HG03066 (cell line): ENCODE measurements around the gene FLOT1.

Experiments
- ATAC-seq: cut with Tn5 transposase; IDR thresholded peaks from one replicate; pipeline ENCODE4 v1.9.1; 2021; ENCODE audit warnings: low read depth; ENCODE audit not compliant: unreplicated experiment

The FLOT1 gene

DNA sequence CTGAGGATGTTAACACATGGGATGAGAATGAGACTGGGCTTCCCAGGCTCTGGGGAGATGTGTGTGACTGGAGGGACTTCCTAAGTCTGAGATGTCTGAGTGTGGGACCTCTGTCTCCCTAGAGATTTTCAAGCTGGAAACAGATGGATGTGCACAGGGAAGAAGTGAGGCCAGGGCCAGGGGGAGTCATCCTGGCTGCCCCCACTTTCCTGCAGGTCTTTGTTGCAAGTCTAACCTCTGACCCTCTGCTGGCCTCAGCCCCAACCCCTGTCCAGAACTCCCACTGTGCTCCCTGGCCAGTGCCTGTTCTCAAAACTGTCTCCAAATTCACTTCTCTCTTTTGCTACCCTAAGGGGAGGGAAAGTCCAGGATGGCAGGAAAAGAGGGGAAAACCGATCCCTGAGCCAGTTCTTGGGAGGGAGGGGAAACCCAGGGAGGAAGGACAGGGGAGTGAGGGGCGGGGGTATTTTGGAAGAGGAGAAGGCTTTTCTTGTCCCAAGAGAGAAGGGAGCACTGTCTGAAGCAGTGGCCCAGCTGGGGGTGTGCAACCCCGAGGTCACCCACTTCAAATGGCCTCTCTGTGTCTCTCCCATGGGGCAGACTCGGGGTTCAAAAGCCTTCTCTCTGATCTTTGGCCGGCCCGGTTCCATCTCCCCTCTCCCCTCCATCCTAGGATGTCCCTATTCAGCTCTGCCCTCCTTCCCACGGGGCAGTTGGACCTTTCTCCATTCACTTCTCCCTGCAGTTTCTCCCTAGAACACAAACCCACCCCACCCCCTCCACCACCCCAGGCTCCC is 59.1 kb downstream of the FLOT1 start:
- ATAC-seq: no peak

DNA sequence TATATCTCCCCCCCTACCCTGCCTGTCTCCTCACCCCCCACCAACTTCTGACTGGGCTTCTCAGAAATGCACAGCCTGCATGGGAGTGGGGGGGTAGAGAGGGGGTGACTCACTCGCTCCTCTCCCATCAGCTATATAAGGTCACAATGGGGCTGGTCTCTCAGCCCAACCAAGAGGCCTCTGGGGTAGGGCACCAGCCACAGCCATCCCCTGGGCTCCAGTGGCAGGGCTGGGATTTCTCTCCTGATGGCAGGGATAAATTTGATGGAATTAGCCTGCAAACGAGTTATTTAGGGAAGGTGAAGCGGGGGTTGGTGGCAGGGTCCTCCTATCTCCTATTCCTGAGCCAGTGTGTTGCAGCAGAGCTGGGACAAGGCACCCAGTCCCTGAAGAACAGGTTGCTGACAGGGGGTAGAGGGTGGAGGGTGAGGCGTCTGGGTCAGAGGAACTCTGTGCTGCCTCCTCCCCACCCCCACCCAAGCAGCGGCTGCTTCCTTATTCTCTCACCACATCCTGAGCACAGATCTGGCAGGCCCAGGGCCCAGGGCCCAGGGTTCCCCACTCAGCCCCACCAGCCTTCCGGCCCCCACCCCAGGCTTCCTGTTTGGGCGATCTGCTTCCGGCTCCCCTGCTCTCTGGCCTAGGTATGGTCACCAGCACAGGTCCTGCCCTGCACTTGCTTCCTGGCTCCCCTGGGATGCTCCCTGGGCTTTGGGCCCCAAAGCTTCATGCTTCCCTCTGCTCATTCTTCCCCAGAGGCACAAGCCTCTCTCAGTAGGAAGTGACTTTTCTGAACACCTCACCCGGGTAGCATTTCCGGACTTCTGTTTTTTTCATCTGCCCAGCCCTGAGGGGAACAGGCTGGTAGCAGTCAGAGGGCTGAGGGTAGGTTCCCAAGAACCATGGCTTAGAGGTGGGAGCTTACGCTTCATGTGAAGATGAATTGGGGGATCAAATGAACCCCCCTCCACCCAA is 60.1 kb downstream of the FLOT1 start:
- peak; percentile 39 for ATAC-seq

DNA sequence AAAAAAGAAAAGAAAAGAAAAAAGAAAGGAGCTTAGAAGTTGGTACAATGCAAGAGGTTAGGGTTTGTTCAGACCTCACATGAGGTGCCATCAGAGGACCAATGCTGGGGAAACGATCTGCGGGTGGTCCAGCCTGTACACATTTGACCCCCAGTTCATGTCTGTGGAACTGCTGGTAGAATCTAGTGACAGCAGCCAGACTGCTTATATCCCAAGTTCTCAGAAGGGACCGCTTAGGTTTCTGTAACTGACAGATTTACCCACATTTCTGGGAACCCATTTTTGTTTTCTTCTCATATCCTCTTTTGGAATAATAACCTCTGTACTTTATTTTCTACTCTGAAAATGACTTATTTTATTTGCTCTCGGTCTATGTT is 60.7 kb downstream of the FLOT1 start:
- no peak for ATAC-seq

DNA sequence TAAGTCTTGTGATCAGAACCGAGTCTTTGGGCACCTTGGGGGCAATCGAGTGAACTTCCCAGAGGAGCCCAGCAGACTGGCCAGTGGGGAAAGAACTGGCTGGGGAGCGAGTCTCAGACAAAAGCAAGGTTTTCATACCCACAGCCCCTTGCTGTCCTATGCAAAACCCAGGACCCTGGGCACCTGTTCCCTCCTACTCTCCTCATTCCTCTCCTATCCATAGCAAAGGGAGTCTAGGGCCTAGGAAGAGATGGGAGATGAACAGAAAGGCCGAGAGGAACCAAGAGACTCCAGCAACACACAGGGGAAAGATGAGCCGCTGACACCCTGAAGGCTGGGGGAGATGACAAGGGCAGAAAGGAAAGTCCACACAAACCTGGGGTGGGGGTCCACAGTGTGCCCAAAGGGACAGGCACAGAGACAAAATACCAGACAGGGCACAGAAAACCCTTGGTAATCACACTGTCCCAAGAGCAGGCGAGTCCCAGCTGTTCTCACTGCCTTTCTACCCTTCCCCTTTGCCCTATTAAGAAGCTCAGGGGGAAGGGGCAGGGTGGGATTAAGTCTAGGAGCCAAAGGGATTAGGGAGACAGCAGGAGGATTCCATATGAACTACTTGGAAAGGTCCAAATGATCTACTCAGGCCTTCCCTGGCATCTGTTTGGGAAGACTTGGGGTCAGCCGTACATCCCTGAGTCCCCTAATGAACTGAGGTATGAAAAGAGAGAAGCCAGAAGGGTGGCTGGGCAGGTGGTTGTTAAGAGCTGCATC is 62.5 kb downstream of the FLOT1 start:
- ATAC-seq: no peak

DNA sequence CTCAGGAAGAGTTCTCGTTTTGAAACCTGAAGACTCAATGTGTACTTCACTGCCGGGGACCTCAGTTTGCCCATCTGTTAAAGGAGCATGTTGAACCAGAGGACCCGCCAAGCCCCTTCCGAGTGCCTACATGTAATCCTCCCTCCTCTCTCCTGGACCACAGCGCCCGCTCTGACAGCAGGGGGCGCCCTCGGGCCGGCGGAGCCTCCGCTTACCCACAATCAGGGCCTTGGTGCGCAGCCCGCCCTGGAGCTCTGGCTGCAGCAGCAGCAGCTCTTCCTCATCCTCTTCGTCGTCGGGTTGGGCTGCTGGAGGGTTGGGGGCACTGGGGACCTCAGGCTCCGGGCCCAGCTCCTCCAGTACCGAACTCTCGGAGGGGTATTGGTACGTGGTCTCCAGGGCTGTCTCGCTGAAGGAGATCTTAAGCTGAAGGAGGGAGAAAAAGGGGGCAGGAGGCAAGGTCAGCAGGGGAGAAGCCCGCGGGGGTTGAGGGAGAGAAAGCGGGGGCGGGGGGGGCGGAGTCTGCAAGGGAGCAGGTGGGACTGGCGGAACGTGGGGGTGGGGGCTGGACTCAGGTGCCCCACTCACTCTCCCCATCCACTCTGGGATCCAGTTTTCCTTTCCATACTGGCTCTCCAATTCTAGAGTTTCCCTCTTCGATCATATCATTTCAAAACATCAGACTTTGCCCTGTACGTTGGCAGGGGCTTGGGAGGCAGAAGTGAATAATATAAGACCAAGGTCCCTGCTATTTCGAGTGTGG is 63.3 kb downstream of the FLOT1 start:
- ATAC-seq: no peak
